Nephron (organoid): ENCODE data around the gene ITGB5.

ENCODE experiments used
- H3K27ac Mint-ChIP-seq, 3 experiments: 2 replicates each; pipeline ENCODE4 v1.8.0; 2020; ENCODE audit warnings: mixed read lengths in 3 of 3, mild to moderate bottlenecking in 2 of 3, moderate library complexity in 1 of 3
- H3K27me3 Mint-ChIP-seq: 2 replicates; pipeline ENCODE4 v1.8.0; 2021; ENCODE audit warnings: low read depth, mild to moderate bottlenecking, moderate library complexity, mixed read lengths
- H3K36me3 Mint-ChIP-seq: 2 replicates; pipeline ENCODE4 v1.8.0; 2020; ENCODE audit warnings: low read depth, mixed read lengths
- H3K4me1 Mint-ChIP-seq: 2 replicates; pipeline ENCODE4 v1.8.0; 2020; ENCODE audit warnings: mixed read lengths
- H3K4me3 Mint-ChIP-seq, 3 experiments: 2 replicates each; pipeline ENCODE4 v1.8.0; 2020; ENCODE audit warnings: mild to moderate bottlenecking in 3 of 3, mixed read lengths in 3 of 3, moderate library complexity in 2 of 3
- H3K9me3 Mint-ChIP-seq: 2 replicates; pipeline ENCODE4 v1.8.0; 2020; ENCODE audit warnings: mixed read lengths
- TF ChIP-seq, protein P1 (sequence below), 3 experiments: fragments of 200-600 bp; sonication (generic); IDR thresholded peaks; one replicate each; pipeline ENCODE4 v1.5.0; 2021; ENCODE audit warnings: antibody characterized with exemption in 3 of 3; ENCODE audit not compliant: unreplicated experiment in 3 of 3

ITGB5 gene

DNA sequence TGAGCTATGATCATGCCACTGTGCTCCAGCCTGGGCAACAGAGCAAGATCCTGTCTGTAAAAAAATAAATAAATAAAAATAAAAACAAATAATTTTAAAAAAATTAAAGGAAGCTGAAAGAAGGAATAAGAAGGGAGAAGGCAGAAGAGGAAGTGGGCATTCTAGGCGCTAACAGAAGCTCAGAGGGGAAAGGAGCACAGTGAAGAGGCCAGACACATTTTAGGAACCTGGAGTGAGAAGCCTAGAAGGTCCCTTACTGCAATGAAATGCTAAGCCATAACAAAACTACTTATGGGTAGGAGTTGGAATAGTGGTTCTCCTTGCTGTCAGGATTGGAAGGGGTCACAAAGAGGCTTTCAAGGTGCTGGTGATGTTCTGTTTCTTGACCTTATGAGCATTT is 64.0 kb downstream of the ITGB5 start:
- Mint-ChIP-seq H3K36me3 (peaks cover 37% of the 10 kb centered on the region), H3K9me3 (peaks cover 7% of the 10 kb centered on the region), H3K27ac (no peak overlapping the region), H3K27me3 (no peaks in the 10 kb centered on the region), H3K4me1 (peaks cover 18% of the 10 kb centered on the region), H3K4me3 (no peak overlapping the region)
- TF ChIP-seq, protein P1, sequence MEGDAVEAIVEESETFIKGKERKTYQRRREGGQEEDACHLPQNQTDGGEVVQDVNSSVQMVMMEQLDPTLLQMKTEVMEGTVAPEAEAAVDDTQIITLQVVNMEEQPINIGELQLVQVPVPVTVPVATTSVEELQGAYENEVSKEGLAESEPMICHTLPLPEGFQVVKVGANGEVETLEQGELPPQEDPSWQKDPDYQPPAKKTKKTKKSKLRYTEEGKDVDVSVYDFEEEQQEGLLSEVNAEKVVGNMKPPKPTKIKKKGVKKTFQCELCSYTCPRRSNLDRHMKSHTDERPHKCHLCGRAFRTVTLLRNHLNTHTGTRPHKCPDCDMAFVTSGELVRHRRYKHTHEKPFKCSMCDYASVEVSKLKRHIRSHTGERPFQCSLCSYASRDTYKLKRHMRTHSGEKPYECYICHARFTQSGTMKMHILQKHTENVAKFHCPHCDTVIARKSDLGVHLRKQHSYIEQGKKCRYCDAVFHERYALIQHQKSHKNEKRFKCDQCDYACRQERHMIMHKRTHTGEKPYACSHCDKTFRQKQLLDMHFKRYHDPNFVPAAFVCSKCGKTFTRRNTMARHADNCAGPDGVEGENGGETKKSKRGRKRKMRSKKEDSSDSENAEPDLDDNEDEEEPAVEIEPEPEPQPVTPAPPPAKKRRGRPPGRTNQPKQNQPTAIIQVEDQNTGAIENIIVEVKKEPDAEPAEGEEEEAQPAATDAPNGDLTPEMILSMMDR (IDR thresholded peaks at IDR 0.05; ENCODE audit: unreplicated experiment in 3 of 3), result no peak

DNA sequence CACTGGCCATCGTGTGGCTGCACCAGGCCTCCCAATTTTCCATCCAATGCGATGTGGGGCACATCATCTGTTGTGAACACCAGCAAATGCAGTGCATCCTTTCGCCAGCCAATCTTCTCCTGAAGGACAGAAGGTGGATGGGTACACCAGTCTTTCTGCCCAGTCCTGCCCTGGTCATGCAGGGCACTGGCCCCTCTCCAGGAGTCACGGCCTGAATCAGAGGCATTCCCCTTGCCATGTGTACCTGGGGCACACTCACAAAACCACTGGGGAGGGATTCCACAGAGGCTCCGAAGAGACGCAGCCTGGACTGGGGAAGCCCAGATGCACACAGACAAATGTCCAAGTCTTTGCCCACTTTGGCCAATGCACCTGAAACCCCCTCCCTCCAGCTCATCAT is 65.8 kb downstream of the ITGB5 start:
- no peaks in the 10 kb centered on the region for H3K27me3 Mint-ChIP-seq
- TF ChIP-seq, protein P1 (IDR thresholded peaks at IDR 0.05; ENCODE audit: unreplicated experiment in 3 of 3), result no peak
- H3K27ac Mint-ChIP-seq, result no peak overlapping the region
- H3K9me3 Mint-ChIP-seq, result peaks cover 7% of the 10 kb centered on the region
- peaks cover 33% of the 10 kb centered on the region for H3K36me3 Mint-ChIP-seq
- H3K4me1 Mint-ChIP-seq, result peaks cover 14% of the 10 kb centered on the region
- no peak overlapping the region for H3K4me3 Mint-ChIP-seq

DNA sequence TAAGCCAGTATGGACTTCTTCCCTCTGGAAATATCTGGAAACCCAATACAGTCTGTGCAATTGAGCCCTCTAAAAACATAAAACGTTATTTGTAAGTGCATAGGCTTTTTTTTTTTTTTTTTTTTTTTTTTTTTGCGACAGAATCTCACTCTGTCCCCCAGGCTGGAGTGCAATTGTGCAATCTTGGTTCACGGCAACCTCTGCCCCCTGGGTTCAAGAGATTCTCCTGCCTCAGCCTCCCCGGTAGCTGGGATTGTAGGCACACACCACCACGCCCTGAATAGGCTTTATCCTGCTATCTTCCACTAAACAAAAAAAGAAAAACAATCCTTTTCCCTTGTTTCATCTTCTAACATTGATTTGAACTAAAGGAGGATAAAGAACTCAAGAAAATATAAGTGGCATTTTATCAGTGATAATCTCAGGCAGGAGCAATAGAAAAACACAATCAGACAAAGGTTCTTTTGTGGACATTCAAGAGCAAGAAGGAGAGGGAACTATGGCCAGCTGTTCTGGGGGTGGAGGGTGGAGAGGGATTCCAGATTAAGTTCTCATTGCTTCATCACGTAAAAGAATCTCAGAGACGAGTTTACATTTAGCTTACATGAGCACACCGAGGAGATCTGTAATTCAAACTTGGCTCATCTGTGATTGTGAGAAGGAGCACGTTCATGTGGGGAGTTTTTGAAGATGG is 68.6 kb downstream of the ITGB5 start:
- Mint-ChIP-seq H3K27me3 (no peaks in the 10 kb centered on the region), H3K4me3 (peak overlapping the region in 1 of 3 experiments; percentile 1), H3K4me1 (peaks cover 23% of the 10 kb centered on the region), H3K9me3 (no peaks in the 10 kb centered on the region), H3K36me3 (peaks cover 17% of the 10 kb centered on the region), H3K27ac (peak overlapping the region in 2 of 3 experiments; percentile 56 to 58)
- TF ChIP-seq, protein P1 (IDR thresholded peaks at IDR 0.05; ENCODE audit: unreplicated experiment in 3 of 3), result no peak

DNA sequence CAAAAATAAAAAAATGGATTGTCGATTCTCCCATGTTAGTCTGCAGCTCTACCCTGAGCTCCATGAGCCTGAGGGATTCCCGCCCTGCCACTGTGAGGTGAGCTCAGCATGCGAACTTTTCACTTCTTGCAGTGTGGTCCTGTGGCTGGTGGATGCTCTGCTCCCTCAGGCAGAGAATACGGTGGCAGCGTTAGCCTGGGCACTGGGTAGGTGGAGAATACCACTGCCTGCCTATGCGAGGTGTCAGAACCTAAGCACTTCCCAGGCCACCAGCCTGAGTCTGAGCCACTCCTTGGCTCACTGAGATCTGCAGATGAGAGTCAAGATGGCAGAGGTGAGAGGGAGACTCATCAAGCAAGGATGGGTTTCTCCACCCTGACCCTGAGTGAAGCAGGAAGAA is 70.1 kb downstream of the ITGB5 start:
- H3K9me3 Mint-ChIP-seq, result no peaks in the 10 kb centered on the region
- TF ChIP-seq, protein P1 (IDR thresholded peaks at IDR 0.05; ENCODE audit: unreplicated experiment in 3 of 3), result no peak
- H3K27ac Mint-ChIP-seq, result no peak overlapping the region
- H3K36me3 Mint-ChIP-seq, result peaks cover 16% of the 10 kb centered on the region
- peaks cover 38% of the 10 kb centered on the region for H3K4me1 Mint-ChIP-seq
- no peak overlapping the region for H3K4me3 Mint-ChIP-seq
- no peaks in the 10 kb centered on the region for H3K27me3 Mint-ChIP-seq

DNA sequence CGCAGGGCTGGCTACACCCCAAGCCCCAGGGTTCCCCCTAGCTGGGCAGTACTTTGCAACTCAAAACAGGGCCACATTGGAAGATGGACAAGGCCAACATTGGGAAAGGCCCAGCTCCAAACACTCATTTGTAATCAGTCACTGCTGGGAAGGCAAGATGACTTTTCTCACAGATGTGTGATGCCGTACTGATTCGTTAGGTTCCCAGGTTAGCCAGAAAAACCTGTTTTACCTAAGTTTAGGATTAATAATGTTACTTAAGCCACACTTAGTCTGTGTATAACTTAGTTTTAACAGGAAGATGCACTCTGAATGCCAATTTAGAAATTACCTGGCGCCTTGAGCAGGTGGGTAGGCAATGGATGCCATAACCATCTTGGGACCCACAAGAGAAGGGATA is 71.0 kb downstream of the ITGB5 start:
- Mint-ChIP-seq H3K27ac (no peak overlapping the region), H3K9me3 (no peaks in the 10 kb centered on the region), H3K4me3 (no peak overlapping the region), H3K27me3 (no peaks in the 10 kb centered on the region), H3K36me3 (peaks cover 10% of the 10 kb centered on the region), H3K4me1 (peaks cover 47% of the 10 kb centered on the region)
- TF ChIP-seq, protein P1 (IDR thresholded peaks at IDR 0.05; ENCODE audit: unreplicated experiment in 3 of 3), result no peak

DNA sequence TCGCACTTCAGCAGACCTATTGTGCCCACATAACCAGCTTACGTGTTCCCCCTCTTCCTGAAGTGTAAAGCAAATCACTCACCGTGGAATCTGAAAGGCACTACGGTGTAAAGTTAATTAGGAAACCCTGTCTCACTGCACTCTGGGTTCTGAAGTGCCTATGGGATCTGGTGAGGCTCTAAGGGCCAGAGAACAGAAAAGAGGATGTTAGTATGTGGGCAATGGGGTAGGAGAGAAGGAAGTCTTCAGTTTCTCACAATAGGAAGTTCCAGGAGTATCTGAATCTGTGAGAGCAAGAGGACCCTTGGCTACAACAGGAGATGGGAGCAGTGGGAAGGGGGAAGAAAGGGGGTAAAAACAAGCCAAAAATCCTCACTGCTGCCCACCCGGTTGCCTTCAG is 71.4 kb downstream of the ITGB5 start:
- Mint-ChIP-seq H3K4me3 (no peak overlapping the region), H3K27ac (no peak overlapping the region), H3K9me3 (no peaks in the 10 kb centered on the region), H3K4me1 (peaks cover 51% of the 10 kb centered on the region), H3K27me3 (no peaks in the 10 kb centered on the region), H3K36me3 (peaks cover 6% of the 10 kb centered on the region)
- TF ChIP-seq, protein P1 (IDR thresholded peaks at IDR 0.05; ENCODE audit: unreplicated experiment in 3 of 3), result no peak
